ENCODE measurements around the gene APP.

Gene APP

GRCh38 chr21:25938658-25939395 lies 231.7 kb downstream of the APP start:
- no peak for DNase-seq (ENCODE audit: extremely low spot score)
- ChIA-PET POLR2A (no interaction called here), CTCF (interaction anchor here (0.9 to 1.1 kb wide), 4 partner anchors 9 to 43 kb away, joined by 3 to 4 read pairs (median 4); no protein-coding TSS in a partner anchor)
- no peak for TF ChIP-seq CTCF (IDR thresholded peaks at IDR 0.05; ENCODE audit: control extremely low read depth, extremely low read depth, low read depth, missing control alignments)

DNA sequence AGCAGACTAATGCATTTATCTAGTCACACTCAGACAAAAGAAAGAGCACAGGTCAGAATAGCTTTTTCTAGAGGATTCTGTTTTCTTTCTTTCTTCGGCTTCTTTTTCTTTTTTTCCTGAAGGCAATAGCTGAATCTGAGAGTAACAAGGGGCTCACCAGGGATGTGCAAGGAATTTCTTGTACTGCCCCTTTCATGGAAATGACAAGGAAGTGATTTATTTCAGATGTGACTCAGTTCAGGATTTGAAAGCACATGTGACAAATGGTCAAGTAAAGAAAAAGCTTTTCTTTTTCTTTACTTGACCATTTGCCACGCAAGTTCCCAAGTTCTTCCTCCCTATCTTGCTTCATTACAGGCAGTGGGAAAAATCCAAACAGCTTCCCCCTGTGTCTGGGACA lies 233.8 kb downstream of the APP start:
- ChIA-PET POLR2A (interaction anchor here (0.5 kb wide), 1 partner anchor 1345 kb away, joined by 5 read pairs; no protein-coding TSS in a partner anchor), CTCF (interaction anchor here (0.7 to 1.6 kb wide), 3 partner anchors 12 to 232 kb away, joined by 3 to 5 read pairs (median 3); no protein-coding TSS in a partner anchor)
- no peak for TF ChIP-seq CTCF (IDR thresholded peaks at IDR 0.05; ENCODE audit: control extremely low read depth, extremely low read depth, low read depth, missing control alignments)
- no peak for DNase-seq (ENCODE audit: extremely low spot score)

DNA sequence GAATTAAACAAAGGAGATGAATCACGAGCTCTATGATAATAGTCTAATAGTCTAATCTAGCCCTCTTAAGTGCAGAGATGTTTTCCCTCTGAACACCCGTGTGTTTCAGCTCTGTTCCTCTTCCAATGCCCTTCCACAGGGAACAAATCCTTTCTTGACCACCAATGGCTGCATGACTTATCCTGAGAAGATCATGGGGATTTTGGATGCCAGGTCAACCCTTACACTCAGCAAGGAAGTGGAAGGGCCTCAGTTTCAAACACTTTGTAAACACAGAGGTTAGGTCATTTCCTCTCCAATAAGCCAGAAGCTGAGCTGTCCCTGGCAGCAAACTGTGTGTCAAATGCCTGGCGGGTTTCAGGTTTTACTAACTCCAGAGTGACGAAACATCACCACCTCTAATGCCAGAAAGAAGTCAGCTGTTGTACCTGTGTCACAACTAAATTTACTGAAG lies 235.8 kb downstream of the APP start:
- DNase-seq (ENCODE audit: extremely low spot score), result no peak
- TF ChIP-seq CTCF (IDR thresholded peaks at IDR 0.05; ENCODE audit: control extremely low read depth, extremely low read depth, low read depth, missing control alignments), result no peak
- ChIA-PET CTCF (interaction anchor here (1.2 to 1.6 kb wide), 3 partner anchors 9 to 22 kb away, joined by 3 to 4 read pairs (median 3); no protein-coding TSS in a partner anchor), POLR2A (no interaction called here)

DNA sequence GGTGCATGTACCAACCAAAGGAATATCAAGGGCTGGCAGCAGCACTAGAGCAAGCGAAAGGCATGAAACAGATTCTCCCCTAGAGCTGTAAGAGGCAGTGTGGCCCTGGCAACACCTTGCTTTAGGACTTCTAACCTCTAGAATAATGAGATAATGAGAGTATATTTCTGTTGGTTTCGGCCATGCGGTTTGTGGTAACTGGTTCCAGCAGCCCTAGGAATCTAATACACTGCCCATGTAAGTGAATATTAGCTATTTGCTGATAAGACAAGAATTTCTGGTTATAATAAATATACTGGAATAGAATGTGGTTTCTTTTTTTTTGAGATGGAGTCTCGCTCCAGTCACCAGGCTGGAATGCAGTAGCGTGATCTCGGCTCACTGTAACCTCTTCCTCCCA lies 236.4 kb downstream of the APP start:
- DNase-seq (ENCODE audit: extremely low spot score), result no peak
- POLR2A ChIA-PET, result no interaction called here
- CTCF ChIA-PET, result interaction anchor here (1.2 to 1.3 kb wide), 2 partner anchors 10 to 13 kb away, joined by 3 read pairs; no protein-coding TSS in a partner anchor
- no peak for TF ChIP-seq CTCF (IDR thresholded peaks at IDR 0.05; ENCODE audit: control extremely low read depth, extremely low read depth, low read depth, missing control alignments)

DNA sequence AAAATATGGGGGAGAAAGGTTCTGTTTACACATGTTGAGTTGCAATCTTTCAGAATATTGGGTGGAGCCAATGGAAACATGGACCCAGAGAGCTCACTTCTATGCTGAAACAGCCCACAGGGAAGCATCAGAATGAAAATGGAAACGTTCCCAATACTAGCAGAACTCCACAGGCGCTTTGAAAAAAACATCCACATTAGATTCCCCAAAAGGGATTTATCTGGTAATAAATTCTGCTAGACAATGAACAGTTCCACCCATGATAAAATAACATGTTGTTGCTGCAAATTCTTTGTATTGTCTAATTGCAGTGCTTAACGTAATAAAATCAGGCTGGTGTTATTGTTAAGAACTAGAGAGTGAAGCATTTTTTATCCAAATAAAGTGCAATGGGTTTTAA lies 238.8 kb downstream of the APP start:
- no peak for TF ChIP-seq CTCF (IDR thresholded peaks at IDR 0.05; ENCODE audit: control extremely low read depth, extremely low read depth, low read depth, missing control alignments)
- no peak for DNase-seq (ENCODE audit: extremely low spot score)
- POLR2A ChIA-PET, result no interaction called here
- CTCF ChIA-PET, result no interaction called here

- ChIA-PET CTCF (interaction anchor here (1.0 to 1.2 kb wide), 2 partner anchors 28 to 128 kb away, joined by 3 read pairs; no protein-coding TSS in a partner anchor), POLR2A (no interaction called here)
- TF ChIP-seq CTCF (IDR thresholded peaks at IDR 0.05; ENCODE audit: control extremely low read depth, extremely low read depth, low read depth, missing control alignments), result no peak
- DNase-seq (ENCODE audit: extremely low spot score), result no peak
Observed at GRCh38 chr21:25929856-25930520, 240.6 kb downstream of the APP start.
